Skeletal muscle satellite cell (primary cell): ENCODE data around the gene CEP41.
A peak's percentile ranks its signal among the peaks of the same experiment; 100 is the strongest.

ENCODE experiments used
- H3K27me3 ChIP-seq: 2 replicates; pipeline ENCODE4 v1.7.0; 2013; ENCODE audit warnings: low read length; ENCODE audit not compliant: control insufficient read depth, insufficient read depth
- H3K36me3 ChIP-seq: 2 replicates; pipeline ENCODE4 v1.7.0; 2013; ENCODE audit warnings: mild to moderate bottlenecking, control low read depth, low read length; ENCODE audit not compliant: insufficient read depth
- H3K4me1 ChIP-seq: 2 replicates; pipeline ENCODE4 v1.7.0; 2013; ENCODE audit warnings: low read length; ENCODE audit not compliant: control insufficient read depth, insufficient read depth
- H3K4me2 ChIP-seq: 2 replicates; pipeline ENCODE4 v1.7.0; 2013; ENCODE audit warnings: mild to moderate bottlenecking, low read length
- H3K4me3 ChIP-seq: 2 replicates; pipeline ENCODE4 v1.7.0; 2013; ENCODE audit warnings: low read length
- H3K9ac ChIP-seq: 2 replicates; pipeline ENCODE4 v1.7.0; 2013; ENCODE audit warnings: mild to moderate bottlenecking, low read depth, low read length, moderate library complexity
- H3K9me3 ChIP-seq: replicated peaks from 2 replicates; pipeline ENCODE4 v1.7.0; 2013; ENCODE audit warnings: mild to moderate bottlenecking, control low read depth, low read length

Gene CEP41

GRCh38 chr7:130365088-130365487 lies 75.7 kb downstream of the CEP41 start:
- no peaks in the 10 kb centered on the region for H3K27me3 ChIP-seq
- H3K4me2 ChIP-seq, result peak overlapping the region; percentile 41
- H3K36me3 ChIP-seq, result no peaks in the 10 kb centered on the region
- peaks cover 64% of the 10 kb centered on the region for H3K4me1 ChIP-seq
- H3K9me3 ChIP-seq, result peaks cover 8% of the 10 kb centered on the region
- H3K9ac ChIP-seq, result peak overlapping the region; percentile 18
- no peak overlapping the region for H3K4me3 ChIP-seq

- H3K4me1 ChIP-seq, result peaks cover 58% of the 10 kb centered on the region
- H3K36me3 ChIP-seq, result no peaks in the 10 kb centered on the region
- H3K9me3 ChIP-seq, result peaks cover 13% of the 10 kb centered on the region
These were observed 76.4 kb downstream of the CEP41 start for GRCh38 chr7:130364451-130364850.

GRCh38 chr7:130363026-130363847 lies 77.6 kb downstream of the CEP41 start:
- peaks cover 17% of the 10 kb centered on the region for H3K9me3 ChIP-seq
- no peak overlapping the region for H3K9ac ChIP-seq
- H3K4me3 ChIP-seq, result no peak overlapping the region
- no peaks in the 10 kb centered on the region for H3K27me3 ChIP-seq
- H3K36me3 ChIP-seq, result no peaks in the 10 kb centered on the region
- H3K4me1 ChIP-seq, result peaks cover 46% of the 10 kb centered on the region
- peak overlapping the region; percentile 37 for H3K4me2 ChIP-seq

More at GRCh38 chr7:130364451-130364850, 76.4 kb downstream of the CEP41 start:
- Histone ChIP-seq H3K27me3 (no peaks in the 10 kb centered on the region), H3K4me2 (no peak overlapping the region), H3K9ac (no peak overlapping the region), H3K4me3 (no peak overlapping the region)

GRCh38 chr7:130362251-130362816 lies 78.5 kb downstream of the CEP41 start:
- Histone ChIP-seq H3K4me1 (peaks cover 54% of the 10 kb centered on the region), H3K27me3 (no peaks in the 10 kb centered on the region), H3K4me3 (no peak overlapping the region), H3K9me3 (peaks cover 17% of the 10 kb centered on the region), H3K36me3 (no peaks in the 10 kb centered on the region), H3K4me2 (no peak overlapping the region), H3K9ac (no peak overlapping the region)

GRCh38 chr7:130361681-130362080 lies 79.1 kb downstream of the CEP41 start:
- no peaks in the 10 kb centered on the region for H3K36me3 ChIP-seq
- no peak overlapping the region for H3K9ac ChIP-seq
- no peaks in the 10 kb centered on the region for H3K27me3 ChIP-seq
- peaks cover 54% of the 10 kb centered on the region for H3K4me1 ChIP-seq
- H3K4me3 ChIP-seq, result no peak overlapping the region
- no peak overlapping the region for H3K4me2 ChIP-seq
- peaks cover 17% of the 10 kb centered on the region for H3K9me3 ChIP-seq

GRCh38 chr7:130360518-130360917 lies 80.3 kb downstream of the CEP41 start:
- no peak overlapping the region for H3K4me3 ChIP-seq
- H3K9ac ChIP-seq, result no peak overlapping the region
- H3K27me3 ChIP-seq, result no peaks in the 10 kb centered on the region
- H3K4me1 ChIP-seq, result peaks cover 54% of the 10 kb centered on the region
- H3K36me3 ChIP-seq, result no peaks in the 10 kb centered on the region
- H3K4me2 ChIP-seq, result no peak overlapping the region
- peaks cover 17% of the 10 kb centered on the region for H3K9me3 ChIP-seq

GRCh38 chr7:130359276-130359857 lies 81.4 kb downstream of the CEP41 start:
- peaks cover 43% of the 10 kb centered on the region for H3K4me1 ChIP-seq
- no peaks in the 10 kb centered on the region for H3K27me3 ChIP-seq
- no peak overlapping the region for H3K4me2 ChIP-seq
- peaks cover 17% of the 10 kb centered on the region for H3K9me3 ChIP-seq
- no peak overlapping the region for H3K9ac ChIP-seq
- no peak overlapping the region for H3K4me3 ChIP-seq
- H3K36me3 ChIP-seq, result no peaks in the 10 kb centered on the region

GRCh38 chr7:130358471-130358870 lies 82.3 kb downstream of the CEP41 start:
- Histone ChIP-seq H3K4me2 (no peak overlapping the region), H3K27me3 (no peaks in the 10 kb centered on the region), H3K9me3 (peaks cover 17% of the 10 kb centered on the region), H3K36me3 (no peaks in the 10 kb centered on the region), H3K4me3 (no peak overlapping the region), H3K9ac (no peak overlapping the region), H3K4me1 (peaks cover 36% of the 10 kb centered on the region)

- Histone ChIP-seq H3K27me3 (peaks cover under 1% of the 10 kb centered on the region), H3K36me3 (no peaks in the 10 kb centered on the region), H3K9ac (peak overlapping the region; percentile 68), H3K9me3 (peaks cover 17% of the 10 kb centered on the region), H3K4me1 (peaks cover 39% of the 10 kb centered on the region), H3K4me3 (peak overlapping the region; percentile 14), H3K4me2 (peak overlapping the region; percentile 66)
These were observed 83.8 kb downstream of the CEP41 start for GRCh38 chr7:130356876-130357611.

GRCh38 chr7:130356121-130356875 lies 84.5 kb downstream of the CEP41 start:
- peak overlapping the region; percentile 68 for H3K9ac ChIP-seq
- peaks cover 39% of the 10 kb centered on the region for H3K4me1 ChIP-seq

More at GRCh38 chr7:130356121-130356875, 84.5 kb downstream of the CEP41 start:
- Histone ChIP-seq H3K4me2 (peak overlapping the region; percentile 66), H3K36me3 (no peaks in the 10 kb centered on the region), H3K9me3 (peaks cover 17% of the 10 kb centered on the region), H3K27me3 (peaks cover 8% of the 10 kb centered on the region), H3K4me3 (peak overlapping the region; percentile 24)
